HEK293T (cell line): ENCODE results near the gene DNAJC28.

Source experiments
- ARNT ChIP-seq: fragments of 450-650 bp; IDR thresholded peaks from 2 replicates; pipeline ENCODE4 v1.6.1; 2017; ENCODE audit warnings: mild to moderate bottlenecking
- ELF4 ChIP-seq: fragments of 450-650 bp; IDR thresholded peaks from 2 replicates; pipeline ENCODE4 v1.6.1; 2017; ENCODE audit warnings: antibody characterized with exemption
- FOXA1 ChIP-seq: fragments of 450-650 bp; IDR thresholded peaks from 2 replicates; pipeline ENCODE4 v1.6.1; 2016; ENCODE audit warnings: mild to moderate bottlenecking
- FOXK2 ChIP-seq: fragments of 450-650 bp; IDR thresholded peaks from 2 replicates; pipeline ENCODE4 v1.6.1; 2016; ENCODE audit warnings: mild to moderate bottlenecking
- LEF1 ChIP-seq: fragments of 450-650 bp; IDR thresholded peaks from 2 replicates; pipeline ENCODE4 v1.6.1; 2017; ENCODE audit warnings: mild to moderate bottlenecking, borderline replicate concordance
- PKNOX1 ChIP-seq: fragments of 450-650 bp; IDR thresholded peaks from 2 replicates; pipeline ENCODE4 v1.6.1; 2016
- SP1 ChIP-seq: fragments of 450-650 bp; IDR thresholded peaks from 2 replicates; pipeline ENCODE4 v1.6.1; 2017
- TARDBP ChIP-seq: fragments of 450-650 bp; IDR thresholded peaks from 2 replicates; pipeline ENCODE4 v1.6.1; 2016
- ZNF384 ChIP-seq: fragments of 450-650 bp; IDR thresholded peaks from 2 replicates; pipeline ENCODE4 v1.6.1; 2016

DNA sequence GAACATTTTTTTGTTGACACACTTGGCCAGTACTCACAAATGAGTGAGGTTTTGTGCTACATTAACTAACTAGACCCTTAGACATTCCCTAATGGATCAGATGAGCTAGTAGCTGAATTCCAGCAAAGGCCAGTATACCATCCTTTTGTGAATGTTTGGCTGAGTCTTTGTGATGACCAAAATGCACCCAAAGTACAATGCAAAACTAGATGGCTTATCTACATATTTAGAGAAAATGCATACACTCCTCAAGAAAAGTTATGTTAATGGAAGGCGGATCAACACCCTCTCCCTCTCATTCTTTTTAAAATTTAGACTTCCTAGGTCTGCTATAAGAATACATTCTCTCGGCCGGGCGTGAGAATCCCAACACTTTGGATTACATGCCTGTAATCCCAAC is 20.1 kb upstream of the DNAJC28 start:
- TF ChIP-seq LEF1 (no peak), FOXK2 (no peak), PKNOX1 (no peak), SP1 (no peak), TARDBP (no peak), ELF4 (no peak), ARNT (no peak), FOXA1 (no peak), ZNF384 (no peak)
